Progenitor cell of endocrine pancreas (in vitro differentiated cells): ENCODE measurements around the gene PGS1. TPM values are rescaled to one million over a fixed set of nuclear protein-coding genes. Genes with fewer than 3 reads are reported as not detected.
A peak's percentile ranks its signal among the peaks of the same experiment; 100 is the strongest.

Source experiments
- DNase-seq: peaks from one replicate; pipeline ENCODE4 v3.0.0; 2021; ENCODE audit warnings: low spot score; ENCODE audit not compliant: unreplicated experiment
- H3K27ac Mint-ChIP-seq: 2 replicates; pipeline ENCODE4 v1.8.0; 2021; ENCODE audit warnings: mild to moderate bottlenecking, moderate library complexity, mixed read lengths
- H3K27me3 Mint-ChIP-seq: 2 replicates; pipeline ENCODE4 v1.8.0; 2021; ENCODE audit warnings: mixed read lengths
- H3K36me3 Mint-ChIP-seq: 2 replicates; pipeline ENCODE4 v1.8.0; 2022; ENCODE audit warnings: mixed read lengths; ENCODE audit not compliant: insufficient read depth
- H3K4me1 Mint-ChIP-seq: 2 replicates; pipeline ENCODE4 v1.8.0; 2021; ENCODE audit warnings: low read depth, mixed read lengths
- H3K4me3 Mint-ChIP-seq: 2 replicates; pipeline ENCODE4 v1.8.0; 2021; ENCODE audit warnings: low read depth, mild to moderate bottlenecking, moderate library complexity, mixed read lengths
- H3K9me3 Mint-ChIP-seq: 2 replicates; pipeline ENCODE4 v1.8.0; 2021; ENCODE audit warnings: low read depth, mixed read lengths
- CTCF ChIP-seq: fragments of 200-600 bp; sonication (generic); IDR thresholded peaks from one replicate; pipeline ENCODE4 v1.5.0; 2021; ENCODE audit warnings: antibody characterized with exemption, mild to moderate bottlenecking; ENCODE audit not compliant: unreplicated experiment
- total RNA-seq: library from RNA; stranded (reverse); gene quantifications from 2 replicates; pipeline ENCODE4 v1.2.1, GENCODE V29; 2021

The PGS1 gene
- total RNA-seq, 1 donor from 2014 or later, result 66.1 TPM

GRCh38 chr17:78435330-78436005, 57.0 kb downstream of the PGS1 start:
- Mint-ChIP-seq H3K27ac (no peak overlapping the region), H3K9me3 (no peaks in the 10 kb centered on the region), H3K4me1 (peaks cover 2% of the 10 kb centered on the region), H3K27me3 (no peaks in the 10 kb centered on the region), H3K36me3 (no peaks in the 10 kb centered on the region), H3K4me3 (no peak overlapping the region)
- no peak for TF ChIP-seq CTCF
- no peak for DNase-seq

GRCh38 chr17:78437508-78438169, 59.2 kb downstream of the PGS1 start:
- H3K9me3 Mint-ChIP-seq, result no peaks in the 10 kb centered on the region
- TF ChIP-seq CTCF, result no peak
- DNase-seq, result no peak

GRCh38 chr17:78438271-78438691, 59.8 kb downstream of the PGS1 start:
- Mint-ChIP-seq H3K36me3 (no peaks in the 10 kb centered on the region), H3K9me3 (no peaks in the 10 kb centered on the region), H3K4me1 (peaks cover 2% of the 10 kb centered on the region), H3K27ac (peak overlapping the region; percentile 89), H3K27me3 (peaks cover 2% of the 10 kb centered on the region), H3K4me3 (no peak overlapping the region)
- DNase-seq, result no peak
- no peak for TF ChIP-seq CTCF

More at GRCh38 chr17:78437508-78438169, 59.2 kb downstream of the PGS1 start:
- H3K4me1 Mint-ChIP-seq, result peaks cover 2% of the 10 kb centered on the region
- H3K27me3 Mint-ChIP-seq, result no peaks in the 10 kb centered on the region
- H3K36me3 Mint-ChIP-seq, result no peaks in the 10 kb centered on the region
- peak overlapping the region; percentile 82 for H3K27ac Mint-ChIP-seq
- H3K4me3 Mint-ChIP-seq, result no peak overlapping the region

- DNase-seq, result no peak
- Mint-ChIP-seq H3K36me3 (no peaks in the 10 kb centered on the region), H3K27ac (peak overlapping the region; percentile 89)
These were observed 60.4 kb downstream of the PGS1 start for GRCh38 chr17:78438694-78439325.

More at GRCh38 chr17:78438694-78439325, 60.4 kb downstream of the PGS1 start:
- peaks cover 2% of the 10 kb centered on the region for H3K4me1 Mint-ChIP-seq
- no peak for TF ChIP-seq CTCF
- H3K9me3 Mint-ChIP-seq, result no peaks in the 10 kb centered on the region
- H3K27me3 Mint-ChIP-seq, result peaks cover 2% of the 10 kb centered on the region
- no peak overlapping the region for H3K4me3 Mint-ChIP-seq
